GM19455 (cell line): ENCODE results near the gene NCAPD2.

Experiments
- ATAC-seq: cut with Tn5 transposase; IDR thresholded peaks from one replicate; pipeline ENCODE4 v1.9.1; 2021; ENCODE audit not compliant: unreplicated experiment

The NCAPD2 gene

GRCh38 chr12:6562881-6563280 lies 69.0 kb downstream of the NCAPD2 start:
- ATAC-seq, result no peak

GRCh38 chr12:6563448-6564050 lies 69.6 kb downstream of the NCAPD2 start:
- ATAC-seq, result no peak

- ATAC-seq, result no peak
Measured at GRCh38 chr12:6567112-6567670, 73.3 kb downstream of the NCAPD2 start.

- ATAC-seq, result no peak
Measured at GRCh38 chr12:6569312-6569711, 75.4 kb downstream of the NCAPD2 start.

- no peak for ATAC-seq
Measured at GRCh38 chr12:6569786-6570185, 75.9 kb downstream of the NCAPD2 start.

GRCh38 chr12:6570264-6570887 lies 76.5 kb downstream of the NCAPD2 start:
- ATAC-seq, result no peak

GRCh38 chr12:6573001-6573400 lies 79.1 kb downstream of the NCAPD2 start:
- no peak for ATAC-seq

GRCh38 chr12:6574576-6575295 lies 80.8 kb downstream of the NCAPD2 start:
- ATAC-seq, result no peak

GRCh38 chr12:6575648-6576047 lies 81.7 kb downstream of the NCAPD2 start:
- ATAC-seq, result no peak
